ENCODE measurements around the gene FNDC3B.
A peak's percentile ranks its signal among the peaks of the same experiment; 100 is the strongest.

The FNDC3B gene

GRCh38 chr3:172300187-172300586 is 260.8 kb downstream of the FNDC3B start:
- in situ Hi-C loops (cut with MboI; ENCODE audit: low pct_unique_long_range_greater_than_20kb, low sequenced_read_pairs): no loop called here
- no peak for DNase-seq

- no peak for DNase-seq
- in situ Hi-C loops (cut with MboI; ENCODE audit: low pct_unique_long_range_greater_than_20kb, low sequenced_read_pairs): no loop called here
Measured at GRCh38 chr3:172300862-172301261, 261.5 kb downstream of the FNDC3B start.

- in situ Hi-C loops (cut with MboI; ENCODE audit: low pct_unique_long_range_greater_than_20kb, low sequenced_read_pairs): no loop called here
- no peak for DNase-seq
Measured at GRCh38 chr3:172302203-172302602, 262.8 kb downstream of the FNDC3B start.

GRCh38 chr3:172303181-172303580 is 263.8 kb downstream of the FNDC3B start:
- no peak for DNase-seq
- in situ Hi-C loops (cut with MboI; ENCODE audit: low pct_unique_long_range_greater_than_20kb, low sequenced_read_pairs): no loop called here

- no peak for DNase-seq
- in situ Hi-C loops (cut with MboI; ENCODE audit: low pct_unique_long_range_greater_than_20kb, low sequenced_read_pairs): no loop called here
Measured at GRCh38 chr3:172303941-172304558, 264.7 kb downstream of the FNDC3B start.

- in situ Hi-C loops (cut with MboI; ENCODE audit: low pct_unique_long_range_greater_than_20kb, low sequenced_read_pairs): no loop called here
- no peak for DNase-seq
Measured at GRCh38 chr3:172305552-172305951, 266.2 kb downstream of the FNDC3B start.

GRCh38 chr3:172305974-172306373 is 266.6 kb downstream of the FNDC3B start:
- in situ Hi-C loops (cut with MboI; ENCODE audit: low pct_unique_long_range_greater_than_20kb, low sequenced_read_pairs): no loop called here

GRCh38 chr3:172307141-172307560 is 267.8 kb downstream of the FNDC3B start:
- in situ Hi-C loops (cut with MboI; ENCODE audit: low pct_unique_long_range_greater_than_20kb, low sequenced_read_pairs): no loop called here
- DNase-seq: no peak

More at GRCh38 chr3:172305974-172306373, 266.6 kb downstream of the FNDC3B start:
- no peak for DNase-seq

- in situ Hi-C loops (cut with MboI; ENCODE audit: low pct_unique_long_range_greater_than_20kb, low sequenced_read_pairs): no loop called here
- no peak for DNase-seq
Measured at GRCh38 chr3:172309059-172309458, 269.7 kb downstream of the FNDC3B start.

GRCh38 chr3:172309741-172310427 is 270.5 kb downstream of the FNDC3B start:
- no peak for DNase-seq
- in situ Hi-C loops (cut with MboI; ENCODE audit: low pct_unique_long_range_greater_than_20kb, low sequenced_read_pairs): no loop called here

- no peak for DNase-seq
- in situ Hi-C loops (cut with MboI; ENCODE audit: low pct_unique_long_range_greater_than_20kb, low sequenced_read_pairs): no loop called here
Measured at GRCh38 chr3:172310428-172310760, 271.0 kb downstream of the FNDC3B start.

GRCh38 chr3:172311217-172311616 is 271.8 kb downstream of the FNDC3B start:
- in situ Hi-C loops (cut with MboI; ENCODE audit: low pct_unique_long_range_greater_than_20kb, low sequenced_read_pairs): no loop called here
- DNase-seq: no peak

- in situ Hi-C loops (cut with MboI; ENCODE audit: low pct_unique_long_range_greater_than_20kb, low sequenced_read_pairs): no loop called here
- no peak for DNase-seq
Measured at GRCh38 chr3:172312001-172312400, 272.6 kb downstream of the FNDC3B start.

GRCh38 chr3:172312711-172313110 is 273.3 kb downstream of the FNDC3B start:
- DNase-seq: no peak
- in situ Hi-C loops (cut with MboI; ENCODE audit: low pct_unique_long_range_greater_than_20kb, low sequenced_read_pairs): no loop called here

GRCh38 chr3:172313671-172314070 is 274.3 kb downstream of the FNDC3B start:
- DNase-seq: no peak

GRCh38 chr3:172314591-172315160 is 275.3 kb downstream of the FNDC3B start:
- in situ Hi-C loops (cut with MboI; ENCODE audit: low pct_unique_long_range_greater_than_20kb, low sequenced_read_pairs): no loop called here
- no peak for DNase-seq

More at GRCh38 chr3:172313671-172314070, 274.3 kb downstream of the FNDC3B start:
- in situ Hi-C loops (cut with MboI; ENCODE audit: low pct_unique_long_range_greater_than_20kb, low sequenced_read_pairs): no loop called here

GRCh38 chr3:172315401-172316091 is 276.2 kb downstream of the FNDC3B start:
- in situ Hi-C loops (cut with MboI; ENCODE audit: low pct_unique_long_range_greater_than_20kb, low sequenced_read_pairs): no loop called here

GRCh38 chr3:172316758-172317157 is 277.4 kb downstream of the FNDC3B start:
- in situ Hi-C loops (cut with MboI; ENCODE audit: low pct_unique_long_range_greater_than_20kb, low sequenced_read_pairs): no loop called here
- DNase-seq: no peak

More at GRCh38 chr3:172315401-172316091, 276.2 kb downstream of the FNDC3B start:
- no peak for DNase-seq

GRCh38 chr3:172317481-172317880 is 278.1 kb downstream of the FNDC3B start:
- no peak for DNase-seq
- in situ Hi-C loops (cut with MboI; ENCODE audit: low pct_unique_long_range_greater_than_20kb, low sequenced_read_pairs): no loop called here

- in situ Hi-C loops (cut with MboI; ENCODE audit: low pct_unique_long_range_greater_than_20kb, low sequenced_read_pairs): no loop called here
- DNase-seq: peak; percentile 81
Measured at GRCh38 chr3:172317984-172318383, 278.6 kb downstream of the FNDC3B start.

Measured in KBM-7 (cell line).